Stimulated activated CD4-positive, alpha-beta T cell treated with anti-CD3 and anti-CD28 coated beads, Interleukin-2, amount 100 ng/mL, for 4 hours (primary cell): ENCODE measurements around the gene TRAK1.
"Not testable (repeated sequence)": the region's sequence is repeated elsewhere in the genome, so short reads cannot be mapped to it uniquely, and the experiment has no call there.

Experiments used
- DNase-seq: peaks from one replicate; pipeline ENCODE4 v3.0.0-alpha.2; 2020; ENCODE audit warnings: low read depth

TRAK1 gene

DNA sequence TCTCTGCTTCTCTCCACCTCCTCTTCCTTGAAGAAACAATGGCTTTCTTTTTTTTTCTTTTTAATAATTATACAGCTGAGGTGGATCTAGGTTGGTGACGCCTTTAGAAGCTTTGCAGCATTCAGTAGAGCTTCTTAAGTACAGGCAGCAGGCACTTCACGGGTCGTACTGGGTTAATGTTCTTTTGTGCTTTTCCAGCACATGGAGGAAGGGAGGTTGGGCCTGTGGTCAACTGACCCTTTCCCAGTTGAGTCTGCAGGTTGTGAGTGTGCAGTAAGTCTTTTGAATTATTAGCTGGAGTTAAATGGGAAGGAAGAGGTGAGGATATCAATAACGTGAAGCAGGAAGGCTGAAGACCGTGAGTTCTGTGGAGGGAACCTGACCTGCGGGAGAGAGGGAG, 7.0 kb downstream of the TRAK1 start:
- DNase-seq: no peak

DNA sequence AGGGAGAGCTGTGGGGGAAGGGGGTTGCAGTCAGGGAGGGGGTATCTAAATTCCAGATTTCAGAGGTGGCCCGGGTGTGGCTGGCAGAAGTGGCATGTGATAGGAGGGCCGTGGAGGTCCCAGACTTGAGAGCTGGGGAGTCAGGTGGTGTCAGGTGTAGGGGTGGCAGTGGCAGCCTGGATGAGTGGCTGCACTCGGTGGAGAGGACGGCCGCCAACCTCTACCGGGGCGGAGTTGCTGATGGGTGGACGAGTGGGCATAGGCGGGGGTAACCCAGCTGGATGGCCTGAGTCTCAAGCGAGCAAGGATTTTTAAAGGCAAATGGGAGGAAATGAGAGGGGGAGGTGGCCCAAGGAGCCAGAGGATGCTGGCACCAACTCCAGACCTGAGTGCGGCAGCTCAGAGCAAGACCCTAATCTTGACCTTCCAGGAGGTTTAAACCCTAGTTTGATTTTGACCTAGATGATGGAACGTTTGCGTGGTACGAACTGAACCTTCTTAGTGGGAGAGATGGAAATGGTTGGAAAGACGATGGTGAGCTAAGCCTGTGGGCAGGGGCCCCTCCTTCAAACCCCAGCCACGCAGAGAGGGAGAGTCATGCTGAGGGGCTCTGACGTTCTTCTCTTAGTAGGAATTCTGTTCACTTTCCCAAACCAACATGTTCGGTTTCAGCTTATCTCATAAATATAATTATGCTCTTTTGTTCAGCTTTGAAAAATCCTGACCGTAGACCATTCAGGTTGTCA, 8.0 kb downstream of the TRAK1 start:
- no peak for DNase-seq

DNA sequence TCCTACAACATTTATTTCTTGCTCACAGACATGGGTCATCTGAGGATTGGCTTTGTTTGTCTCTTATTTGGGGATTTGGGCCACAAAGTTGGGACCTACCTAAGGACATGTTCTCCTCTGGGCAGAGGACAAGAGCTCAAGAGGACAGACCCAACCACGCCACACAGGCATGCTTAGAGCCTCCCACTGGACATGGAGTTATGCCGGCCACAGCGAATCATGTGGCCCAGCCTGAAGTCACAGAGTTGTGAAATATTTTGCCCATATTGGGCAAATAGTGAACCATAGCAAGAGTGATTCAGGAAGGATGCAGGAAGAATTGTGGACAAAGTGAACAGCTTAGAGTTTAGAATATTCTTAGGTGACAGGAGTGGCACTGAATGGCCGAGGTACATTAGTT, 9.9 kb downstream of the TRAK1 start:
- DNase-seq: no peak

DNA sequence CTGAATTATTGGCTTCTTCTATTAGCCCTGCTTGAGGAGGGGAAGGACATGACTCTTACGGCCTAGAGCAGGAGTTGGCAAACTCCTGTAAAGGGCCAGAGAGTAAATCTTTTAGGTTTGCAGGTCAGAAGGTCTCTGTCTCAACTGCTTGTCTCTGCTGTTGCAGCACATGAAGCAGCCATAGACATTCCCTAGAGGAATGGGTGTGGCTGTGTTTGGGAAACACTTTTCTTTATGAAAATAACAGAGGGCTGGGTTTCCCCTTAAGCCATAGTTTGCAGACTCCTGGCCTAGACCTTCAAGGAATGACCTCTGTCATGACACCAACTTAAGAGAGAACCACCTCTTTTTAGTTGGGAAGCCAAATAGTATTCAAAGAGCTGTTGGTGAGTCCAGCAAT, 10.3 kb downstream of the TRAK1 start:
- no peak for DNase-seq

DNA sequence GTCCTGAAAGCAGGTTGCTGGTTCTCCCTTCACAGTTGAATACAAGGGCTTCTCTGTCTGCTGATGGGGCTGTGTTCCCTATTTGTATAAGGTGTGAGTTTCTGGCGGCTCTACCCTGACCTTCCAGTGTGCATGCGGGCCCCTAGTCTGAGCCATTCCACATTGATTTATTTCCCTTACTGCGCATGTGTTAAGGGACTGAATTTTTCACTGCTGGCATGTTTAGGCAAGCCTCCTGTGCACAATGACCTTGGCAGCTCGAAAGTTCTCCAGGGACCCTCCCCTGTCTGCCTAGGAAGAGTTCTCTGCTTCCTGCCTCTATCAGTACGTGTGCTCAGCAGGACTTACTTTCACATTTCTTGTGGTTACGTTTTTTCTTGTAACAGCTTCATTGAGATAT, 11.4 kb downstream of the TRAK1 start:
- no peak for DNase-seq

DNA sequence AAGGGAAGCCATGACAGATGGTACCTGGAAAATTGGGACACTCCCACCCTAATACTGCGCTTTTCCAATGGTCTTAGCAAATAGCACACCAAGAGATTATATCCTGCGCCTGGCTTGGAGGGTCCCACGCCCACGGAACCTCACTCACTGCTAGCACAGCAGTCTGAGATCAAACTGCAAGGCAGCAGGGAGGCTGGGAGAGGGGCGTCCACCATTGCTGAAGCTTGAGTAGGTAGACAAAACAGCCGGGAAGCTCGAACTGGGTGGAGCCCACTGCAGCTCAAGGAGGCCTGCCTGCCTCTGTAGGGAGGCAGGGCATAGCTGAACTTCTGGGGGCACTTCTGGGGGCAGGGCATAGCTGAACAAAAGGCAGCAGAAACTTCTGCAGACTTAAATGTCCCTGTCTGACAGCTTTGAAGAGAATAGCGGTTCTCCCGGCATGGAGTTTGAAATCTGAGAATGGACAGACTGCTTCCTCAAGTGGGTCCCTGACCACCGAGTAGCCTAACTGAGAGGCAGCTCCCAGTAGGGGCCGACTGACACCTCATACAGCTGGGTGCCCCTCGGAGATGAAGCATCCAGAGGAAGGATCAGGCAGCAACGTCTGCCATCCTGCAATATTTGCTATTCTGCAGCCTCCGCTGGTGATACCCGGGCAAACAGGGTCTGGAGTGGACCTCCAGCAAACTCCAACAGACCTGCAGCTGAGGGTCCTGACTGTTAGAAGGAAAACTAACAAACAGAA, 12.9 kb downstream of the TRAK1 start:
- not testable (repeated sequence) for DNase-seq

DNA sequence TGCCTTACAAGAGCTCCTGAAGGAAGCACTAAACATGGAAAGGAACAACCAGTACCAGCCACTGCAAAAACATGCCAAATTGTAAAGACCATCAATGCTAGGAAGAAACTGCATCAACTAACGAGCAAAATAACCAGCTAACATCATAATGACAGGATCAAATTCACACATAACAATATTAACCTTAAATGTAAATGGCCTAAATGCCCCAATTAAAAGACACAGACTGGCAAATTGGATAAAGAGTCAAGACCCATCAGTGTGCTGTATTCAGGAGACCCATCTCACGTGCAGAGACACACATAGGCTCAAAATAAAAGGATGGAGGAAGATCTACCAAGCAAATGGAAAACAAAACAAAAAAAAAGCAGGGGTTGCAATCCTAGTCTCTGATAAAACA, 14.8 kb downstream of the TRAK1 start:
- not testable (repeated sequence) for DNase-seq

DNA sequence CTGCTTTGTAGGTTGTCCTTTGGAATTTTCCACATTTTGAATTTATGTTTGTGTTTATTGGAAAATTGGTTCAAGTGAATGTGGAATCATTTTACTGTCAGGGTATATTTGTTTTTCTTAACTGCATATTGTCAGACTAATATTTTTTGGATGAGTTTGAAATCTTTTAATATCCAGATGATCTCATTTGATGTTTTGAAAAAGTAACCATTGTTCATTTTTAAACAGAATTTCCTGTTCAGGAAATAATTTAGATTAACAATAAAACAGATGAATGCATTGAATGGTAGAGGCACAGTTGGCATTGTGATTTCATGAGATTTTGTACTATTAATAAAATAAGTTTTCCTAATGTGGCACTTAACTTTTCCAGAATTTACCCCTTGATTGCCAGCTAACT, 15.5 kb downstream of the TRAK1 start:
- DNase-seq: no peak

DNA sequence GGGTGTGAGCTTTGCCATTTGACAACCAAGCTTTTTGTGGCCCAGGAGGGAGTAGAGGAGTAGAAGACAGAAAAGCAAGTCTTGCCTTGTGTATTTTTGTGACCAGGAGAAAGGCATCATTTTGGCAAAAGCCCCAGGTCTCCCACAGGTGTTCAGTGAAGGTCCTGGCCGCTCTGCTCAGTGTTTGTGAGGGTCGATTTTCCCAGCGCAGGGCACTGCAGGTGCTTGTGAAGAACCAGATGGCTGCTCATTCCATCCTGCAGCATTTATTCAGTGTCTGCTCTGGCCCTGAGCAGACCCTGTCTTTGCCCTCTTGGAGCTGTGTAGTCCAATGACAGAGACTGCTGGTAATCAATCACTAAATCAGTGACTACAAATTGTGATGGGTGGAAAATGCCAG, 19.5 kb downstream of the TRAK1 start:
- DNase-seq: no peak

DNA sequence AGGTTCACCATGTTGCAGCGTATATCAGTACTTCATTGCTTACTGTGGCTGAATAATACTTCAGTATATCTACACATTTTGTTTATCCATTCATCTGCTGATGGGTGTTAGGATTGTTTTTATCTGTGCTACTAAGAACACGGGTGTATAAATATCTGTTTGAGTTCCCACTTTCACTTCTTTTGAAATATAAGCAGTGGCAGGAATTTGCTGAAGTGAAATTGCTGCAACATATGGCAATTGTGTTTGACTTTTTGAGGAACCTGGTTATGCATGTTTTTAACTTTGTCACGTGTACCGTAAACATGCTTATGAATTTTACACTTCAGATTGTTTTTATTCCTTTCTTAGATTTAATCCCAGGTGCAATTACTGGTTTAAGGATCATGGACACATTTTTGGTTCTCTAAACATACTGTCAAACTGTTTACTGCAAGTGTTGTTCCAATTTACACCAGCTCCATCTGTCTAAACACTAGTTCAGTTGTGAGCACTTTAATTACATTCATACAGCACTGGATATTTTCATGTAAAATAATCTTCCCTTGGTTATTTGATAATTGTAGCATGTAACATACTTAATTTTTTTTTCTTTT, 23.1 kb downstream of the TRAK1 start:
- no peak for DNase-seq

DNA sequence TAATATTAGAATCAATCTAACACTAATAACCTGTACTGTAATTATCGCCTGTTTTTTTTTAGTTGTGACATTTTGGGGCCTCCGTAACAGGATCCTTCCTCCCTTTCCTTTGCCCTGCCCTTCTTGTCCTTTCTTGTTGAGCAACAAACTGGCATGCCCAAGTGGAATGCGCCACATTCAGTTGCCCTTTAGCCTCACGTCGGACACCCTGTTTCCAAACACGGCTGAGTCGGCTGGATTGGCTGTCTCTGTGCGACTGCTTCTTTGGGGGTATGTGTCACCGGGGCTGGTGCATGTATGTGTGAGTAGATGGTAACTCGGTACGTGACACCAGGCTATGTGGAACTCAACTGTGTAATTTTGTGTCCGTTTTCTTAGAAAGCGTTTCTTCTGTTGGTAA, 24.1 kb downstream of the TRAK1 start:
- DNase-seq: no peak

DNA sequence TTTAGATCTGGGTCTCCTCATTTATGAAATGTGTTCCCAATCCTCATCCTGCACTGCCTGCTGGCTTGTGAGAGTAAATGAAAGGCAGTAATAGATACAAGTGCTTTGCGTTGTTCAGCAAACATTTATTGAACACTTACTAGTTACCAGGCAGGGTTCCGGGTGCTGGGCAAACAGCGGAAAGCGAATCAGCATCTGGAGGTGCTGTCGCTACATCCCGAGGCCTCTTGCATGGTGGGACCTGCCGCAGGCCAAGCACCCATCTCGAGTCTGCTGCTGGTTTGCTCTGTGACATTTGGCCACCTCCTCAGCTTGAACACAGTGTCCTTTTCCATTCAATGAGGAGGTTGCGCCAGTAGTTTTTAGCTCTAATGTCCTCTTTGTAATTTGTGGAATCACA, 24.8 kb downstream of the TRAK1 start:
- no peak for DNase-seq

DNA sequence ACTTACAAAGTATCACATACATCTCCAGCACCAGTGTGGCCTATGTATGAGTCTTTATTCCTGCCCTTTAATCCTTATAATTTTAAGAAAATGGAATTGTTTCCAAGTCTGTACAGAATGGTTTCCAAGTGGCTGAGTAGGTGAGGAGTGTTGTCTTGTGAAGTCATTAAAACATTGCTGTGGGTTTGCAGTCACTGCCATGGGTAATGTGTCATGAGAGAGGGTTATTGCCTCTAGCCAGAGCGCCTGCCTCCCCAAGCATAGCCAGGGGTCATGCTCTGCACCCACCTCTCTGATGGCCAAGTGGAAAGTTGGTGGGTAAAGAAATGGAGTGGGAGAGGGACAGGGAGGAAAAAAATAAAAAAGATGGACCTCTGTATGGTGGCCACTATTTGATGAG, 25.3 kb downstream of the TRAK1 start:
- no peak for DNase-seq

DNA sequence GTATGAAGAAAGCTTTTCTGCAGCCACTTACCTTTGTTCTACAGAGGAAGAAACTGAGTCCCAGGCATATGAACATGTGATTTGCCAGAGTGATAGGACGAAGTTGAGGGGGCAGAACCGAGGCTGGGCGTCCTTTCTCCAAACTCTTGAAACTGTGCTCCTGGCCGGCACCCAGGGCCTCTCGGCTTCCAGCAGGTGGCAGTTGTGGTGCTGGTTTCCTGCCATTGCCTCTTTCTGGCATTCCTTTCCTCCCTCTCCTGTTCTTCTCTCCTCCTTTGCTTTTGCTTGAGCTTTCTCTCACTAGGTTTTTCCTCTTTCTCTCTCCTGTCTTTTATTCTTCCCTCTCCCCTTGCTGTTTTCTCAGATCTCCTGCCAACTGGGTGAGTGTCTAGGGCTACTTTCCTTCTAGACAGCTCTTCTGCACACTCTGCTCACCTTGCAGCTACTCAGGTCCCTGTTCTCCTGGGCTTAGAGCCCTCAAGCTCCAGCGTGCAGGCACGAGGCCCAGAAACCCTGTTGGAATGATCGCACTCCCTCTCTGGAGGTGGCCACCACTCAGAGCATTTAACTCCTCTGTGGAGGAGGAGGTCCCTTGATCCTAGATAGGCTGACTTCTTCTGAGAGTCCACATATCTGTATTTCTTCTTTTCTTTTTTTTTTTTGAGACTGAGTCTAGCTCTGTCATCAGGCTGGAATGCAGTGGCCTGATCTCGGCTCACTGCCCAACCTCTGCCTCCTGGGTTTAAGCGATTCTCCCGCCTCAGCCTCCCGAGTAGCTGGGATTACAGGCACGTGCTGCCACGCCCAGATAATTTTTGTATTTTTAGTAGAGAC, 26.2 kb downstream of the TRAK1 start:
- no peak for DNase-seq

DNA sequence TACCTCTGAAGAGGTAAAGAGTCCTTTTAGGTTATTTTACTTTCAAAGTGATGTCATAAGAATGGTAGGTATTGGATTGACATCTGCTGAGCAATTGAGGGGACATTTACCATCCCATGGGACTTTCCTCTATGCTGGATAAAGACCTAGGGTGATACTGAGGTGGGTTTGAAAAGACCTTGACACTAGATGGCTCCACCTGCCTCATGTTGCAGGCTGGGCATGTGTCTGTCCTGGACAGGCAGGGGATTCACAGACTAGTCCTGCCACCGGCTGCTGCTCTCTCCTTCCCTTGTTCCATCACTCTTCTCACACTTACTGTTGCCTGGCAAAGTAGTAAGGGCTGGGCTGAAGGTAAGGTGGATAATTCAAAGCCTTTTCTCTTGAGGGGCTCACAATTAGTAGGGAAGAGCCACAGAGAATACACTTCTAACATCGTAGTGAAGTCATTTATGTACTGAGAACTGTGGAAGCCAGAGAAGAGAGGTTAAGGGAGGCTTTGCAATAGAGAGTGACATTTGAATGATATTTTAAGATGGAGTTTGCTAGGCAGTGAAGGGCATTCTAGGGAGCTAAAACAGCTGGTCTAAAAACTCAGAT, 27.7 kb downstream of the TRAK1 start:
- no peak for DNase-seq

DNA sequence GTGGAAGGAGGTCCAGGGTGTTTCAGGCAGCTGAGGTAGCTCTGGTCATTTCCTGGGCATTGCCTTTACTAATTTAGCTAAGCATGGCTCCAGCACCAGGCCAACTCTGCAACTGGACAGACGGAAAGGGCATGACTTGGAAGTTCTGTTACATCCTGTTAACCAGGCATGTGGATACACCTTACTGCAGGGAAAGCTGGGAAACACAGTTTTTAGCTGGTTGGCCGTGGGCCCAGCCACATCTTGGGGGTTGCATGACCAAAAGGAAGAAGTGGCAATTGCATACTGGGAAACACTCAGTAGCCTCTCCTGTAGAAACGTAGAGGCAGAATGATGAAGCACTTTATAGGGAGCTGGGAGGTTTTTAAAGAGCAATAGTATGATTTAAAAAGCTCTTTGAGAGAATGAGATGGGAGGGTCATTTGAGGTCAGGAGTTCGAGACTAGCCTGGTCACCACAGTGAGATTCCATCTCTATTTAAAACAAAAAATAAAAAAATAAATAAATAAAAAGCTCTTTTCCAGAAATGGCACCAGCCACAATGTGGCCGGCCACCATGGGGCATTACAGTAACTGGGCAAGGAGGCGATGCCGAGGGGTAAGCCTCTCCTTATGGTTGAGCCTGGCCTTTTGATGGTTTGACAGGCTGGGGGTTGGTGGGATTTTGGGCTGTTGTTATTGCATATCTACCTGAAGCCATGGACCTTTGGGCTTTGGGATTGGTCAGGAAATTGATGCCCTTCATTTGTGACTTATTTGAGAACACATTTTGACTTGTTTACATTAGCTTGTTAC, 28.6 kb downstream of the TRAK1 start:
- DNase-seq: no peak

DNA sequence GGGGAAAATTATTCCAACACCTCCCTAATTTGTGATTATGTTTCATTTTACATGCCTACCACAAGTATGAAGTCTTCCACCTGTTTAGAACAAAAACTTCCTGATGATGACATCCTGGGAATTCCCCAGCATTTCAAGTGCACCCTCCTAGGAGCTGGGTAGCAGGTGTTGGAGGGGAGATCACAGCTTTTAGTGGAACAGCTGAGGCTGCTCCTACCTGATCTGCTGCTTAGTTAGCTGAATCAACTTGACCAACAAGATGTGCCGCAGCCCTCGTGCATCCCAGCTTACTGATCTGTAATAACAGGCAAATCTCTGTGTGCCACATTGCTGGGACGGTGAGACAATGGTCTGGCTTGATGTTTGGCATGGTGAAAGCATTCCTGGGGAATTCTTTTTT, 29.7 kb downstream of the TRAK1 start:
- no peak for DNase-seq

DNA sequence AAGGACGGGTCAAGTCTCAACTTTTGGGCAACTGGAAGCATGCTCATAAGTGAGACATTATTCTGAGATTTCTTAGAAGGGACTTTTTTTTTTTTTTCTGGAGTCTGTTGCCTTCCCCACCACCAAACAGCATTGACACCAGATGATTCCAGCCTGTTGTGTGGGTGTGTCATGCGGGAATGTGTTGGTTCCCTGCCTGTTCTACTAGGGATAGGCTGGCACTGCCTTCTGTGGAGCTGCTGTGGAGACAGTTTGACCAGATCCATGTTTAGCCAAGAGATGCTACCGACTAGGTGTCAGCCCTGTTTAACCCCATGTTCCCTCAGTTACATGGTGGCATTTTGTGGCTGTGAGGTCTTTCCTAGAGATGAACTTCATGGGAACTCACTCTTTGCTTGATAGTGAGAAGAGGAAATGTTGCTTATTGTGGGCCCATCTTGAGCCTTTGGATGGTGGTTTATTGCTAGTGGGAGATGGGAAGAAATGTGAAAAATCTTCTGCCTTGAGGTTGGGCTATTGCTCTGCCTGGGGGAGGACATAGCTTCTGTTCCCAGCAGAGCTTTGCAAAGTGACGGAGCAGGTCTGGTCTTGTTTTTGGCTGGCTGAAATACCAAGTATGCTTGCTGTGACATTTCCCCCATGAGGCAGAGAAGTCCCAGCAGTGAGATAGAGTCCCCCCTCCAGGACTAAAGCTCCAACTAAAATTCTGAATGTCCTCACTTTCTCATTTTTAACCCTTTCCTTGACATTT, 31.3 kb downstream of the TRAK1 start:
- no peak for DNase-seq

DNA sequence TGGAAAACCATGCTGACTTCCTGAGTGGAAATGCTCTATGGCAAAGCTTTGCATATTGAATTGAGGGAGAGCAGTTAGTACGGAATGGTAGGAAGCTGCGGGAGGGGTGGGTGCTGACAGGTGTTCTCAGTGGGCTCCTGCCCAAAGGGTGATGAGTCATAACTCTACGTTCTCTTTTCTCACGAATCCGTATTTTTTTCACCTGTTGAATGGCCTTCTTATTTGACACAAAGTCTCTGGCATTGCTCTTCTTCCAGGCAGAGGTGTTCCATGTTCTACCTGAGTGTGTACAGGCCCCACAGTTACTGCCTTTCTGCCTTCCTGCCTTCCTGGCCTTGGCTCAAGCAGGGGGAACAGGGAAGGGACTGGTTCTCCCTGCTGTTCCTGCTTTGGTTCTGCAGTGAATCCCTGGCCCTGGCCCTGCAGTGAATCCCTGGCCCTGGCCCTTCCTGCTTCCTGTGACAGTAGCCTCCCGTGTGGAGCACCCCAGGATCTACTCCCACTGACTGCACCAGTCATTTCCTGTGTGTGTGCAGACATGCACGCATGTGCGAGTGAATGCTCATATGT, 31.9 kb downstream of the TRAK1 start:
- no peak for DNase-seq
